ENCODE results near the gene AKT1S1. TPM values are rescaled to one million over a fixed set of nuclear protein-coding genes. Genes with fewer than 3 reads are reported as not detected.
A peak's percentile ranks its signal among the peaks of the same experiment; 100 is the strongest.

The AKT1S1 gene
- total RNA-seq, 1 donor from 2014 or later = 38.6 TPM

DNA sequence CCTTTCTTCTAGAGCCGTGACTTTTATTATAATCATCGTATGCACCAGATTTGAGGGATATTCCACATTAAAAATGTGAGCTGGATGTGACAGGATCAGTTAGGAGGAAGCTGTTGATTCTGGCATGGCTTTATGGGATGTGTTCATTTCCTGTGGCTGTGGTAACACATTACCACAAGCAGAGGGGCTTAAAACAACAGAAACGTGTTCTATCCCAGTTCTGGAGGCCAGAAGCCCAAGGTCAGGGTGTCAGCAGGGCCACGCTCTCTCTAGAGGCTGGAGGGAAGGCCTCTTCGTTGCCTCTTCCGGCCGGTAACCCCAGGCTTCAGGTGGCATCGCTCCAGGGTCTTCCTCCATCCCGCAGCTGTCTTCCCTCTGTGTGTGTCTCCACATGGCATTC is 44.6 kb downstream of the AKT1S1 start:
- H3K27ac Mint-ChIP-seq (ENCODE audit: unreplicated experiment) = peak overlapping the region; percentile 35
- no peaks in the 10 kb centered on the region for H3K4me1 Mint-ChIP-seq
- no peaks in the 10 kb centered on the region for H3K27me3 Mint-ChIP-seq (ENCODE audit: low read depth)
- peak overlapping the region; percentile 12 for H3K4me3 Mint-ChIP-seq
- peaks cover 10% of the 10 kb centered on the region for H3K36me3 Mint-ChIP-seq (ENCODE audit: low read depth)
- DNase-seq (ENCODE audit: low read depth, low spot score) = no peak
- H3K9me3 Mint-ChIP-seq = no peaks in the 10 kb centered on the region
- TF ChIP-seq, protein P1, sequence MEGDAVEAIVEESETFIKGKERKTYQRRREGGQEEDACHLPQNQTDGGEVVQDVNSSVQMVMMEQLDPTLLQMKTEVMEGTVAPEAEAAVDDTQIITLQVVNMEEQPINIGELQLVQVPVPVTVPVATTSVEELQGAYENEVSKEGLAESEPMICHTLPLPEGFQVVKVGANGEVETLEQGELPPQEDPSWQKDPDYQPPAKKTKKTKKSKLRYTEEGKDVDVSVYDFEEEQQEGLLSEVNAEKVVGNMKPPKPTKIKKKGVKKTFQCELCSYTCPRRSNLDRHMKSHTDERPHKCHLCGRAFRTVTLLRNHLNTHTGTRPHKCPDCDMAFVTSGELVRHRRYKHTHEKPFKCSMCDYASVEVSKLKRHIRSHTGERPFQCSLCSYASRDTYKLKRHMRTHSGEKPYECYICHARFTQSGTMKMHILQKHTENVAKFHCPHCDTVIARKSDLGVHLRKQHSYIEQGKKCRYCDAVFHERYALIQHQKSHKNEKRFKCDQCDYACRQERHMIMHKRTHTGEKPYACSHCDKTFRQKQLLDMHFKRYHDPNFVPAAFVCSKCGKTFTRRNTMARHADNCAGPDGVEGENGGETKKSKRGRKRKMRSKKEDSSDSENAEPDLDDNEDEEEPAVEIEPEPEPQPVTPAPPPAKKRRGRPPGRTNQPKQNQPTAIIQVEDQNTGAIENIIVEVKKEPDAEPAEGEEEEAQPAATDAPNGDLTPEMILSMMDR (conservative IDR thresholded peaks at IDR 0.05) = no peak

DNA sequence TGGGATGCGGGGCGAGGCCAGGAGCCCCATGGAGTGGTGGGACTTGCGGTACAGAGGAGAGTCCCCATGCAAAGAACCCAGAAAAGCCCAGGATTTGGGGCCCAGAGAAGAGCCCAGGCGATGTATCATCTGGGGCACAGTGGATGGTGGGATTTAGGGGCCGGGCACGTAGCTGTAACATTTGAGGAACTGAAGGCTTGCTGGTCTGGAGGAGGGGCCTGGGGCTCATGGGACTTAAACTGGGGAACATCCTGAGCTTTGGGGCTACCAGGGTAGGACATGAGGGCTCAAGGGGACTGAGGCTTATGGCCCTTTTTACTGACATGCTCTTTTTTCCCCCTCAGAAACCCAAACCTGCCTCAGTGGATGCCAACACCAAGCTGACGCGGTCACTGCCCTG is 45.6 kb downstream of the AKT1S1 start:
- TF ChIP-seq, protein P1 (conservative IDR thresholded peaks at IDR 0.05) = no peak
- Mint-ChIP-seq H3K27me3 (ENCODE audit: low read depth) (no peaks in the 10 kb centered on the region), H3K4me1 (peaks cover 2% of the 10 kb centered on the region), H3K27ac (ENCODE audit: unreplicated experiment) (no peak overlapping the region), H3K9me3 (no peaks in the 10 kb centered on the region), H3K4me3 (no peak overlapping the region), H3K36me3 (ENCODE audit: low read depth) (peaks cover 4% of the 10 kb centered on the region)
- DNase-seq (ENCODE audit: low read depth, low spot score) = no peak

DNA sequence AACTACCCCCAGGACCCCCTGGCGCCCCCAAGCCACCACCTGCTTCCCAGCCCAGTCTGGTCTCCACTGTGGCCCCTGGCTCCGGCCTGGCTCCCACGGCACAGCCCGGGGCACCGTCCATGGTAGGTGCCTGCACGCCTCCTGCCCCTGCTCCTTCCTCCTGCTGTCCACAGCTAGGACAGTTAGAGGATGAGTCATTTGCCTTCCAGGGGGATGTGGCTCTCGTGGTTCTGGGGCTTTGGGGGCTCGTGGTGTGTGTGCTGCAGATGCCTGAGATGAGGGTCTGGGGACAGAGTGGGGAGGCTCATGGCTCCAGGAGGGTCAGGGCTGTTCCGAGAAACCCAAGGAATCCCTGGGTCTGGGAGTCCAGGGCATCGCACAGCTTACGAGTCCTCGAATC is 46.4 kb downstream of the AKT1S1 start:
- no peak overlapping the region for H3K4me3 Mint-ChIP-seq
- H3K27me3 Mint-ChIP-seq (ENCODE audit: low read depth) = no peaks in the 10 kb centered on the region
- H3K27ac Mint-ChIP-seq (ENCODE audit: unreplicated experiment) = no peak overlapping the region
- H3K9me3 Mint-ChIP-seq = no peaks in the 10 kb centered on the region
- TF ChIP-seq, protein P1 (conservative IDR thresholded peaks at IDR 0.05) = no peak
- peaks cover 8% of the 10 kb centered on the region for H3K36me3 Mint-ChIP-seq (ENCODE audit: low read depth)
- no peak for DNase-seq (ENCODE audit: low read depth, low spot score)
- peaks cover 7% of the 10 kb centered on the region for H3K4me1 Mint-ChIP-seq

DNA sequence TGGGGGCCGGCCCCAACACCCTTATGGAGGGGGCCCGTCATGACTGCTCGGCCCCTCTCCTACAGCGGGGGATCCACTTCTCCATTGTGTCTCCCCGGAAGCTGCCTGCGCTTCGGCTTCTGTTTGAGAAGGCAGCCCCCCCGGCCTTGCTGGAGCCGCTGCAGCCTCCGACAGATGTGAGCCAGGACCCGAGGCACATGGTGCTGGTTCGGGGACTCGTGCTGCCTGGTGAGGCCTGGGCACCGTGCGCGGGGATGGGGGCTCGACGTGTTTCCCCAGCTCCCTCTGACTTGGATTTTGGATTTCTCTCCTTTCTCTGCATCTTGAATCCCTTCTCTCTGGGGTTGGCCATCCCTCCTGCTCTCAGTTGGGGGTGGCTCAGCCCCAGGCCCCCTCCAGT is 47.4 kb downstream of the AKT1S1 start:
- no peaks in the 10 kb centered on the region for H3K9me3 Mint-ChIP-seq
- DNase-seq (ENCODE audit: low read depth, low spot score) = no peak
- peaks cover 7% of the 10 kb centered on the region for H3K36me3 Mint-ChIP-seq (ENCODE audit: low read depth)
- H3K27ac Mint-ChIP-seq (ENCODE audit: unreplicated experiment) = no peak overlapping the region
- TF ChIP-seq, protein P1 (conservative IDR thresholded peaks at IDR 0.05) = no peak
- no peaks in the 10 kb centered on the region for H3K27me3 Mint-ChIP-seq (ENCODE audit: low read depth)
- no peak overlapping the region for H3K4me3 Mint-ChIP-seq
- H3K4me1 Mint-ChIP-seq = peaks cover 7% of the 10 kb centered on the region

DNA sequence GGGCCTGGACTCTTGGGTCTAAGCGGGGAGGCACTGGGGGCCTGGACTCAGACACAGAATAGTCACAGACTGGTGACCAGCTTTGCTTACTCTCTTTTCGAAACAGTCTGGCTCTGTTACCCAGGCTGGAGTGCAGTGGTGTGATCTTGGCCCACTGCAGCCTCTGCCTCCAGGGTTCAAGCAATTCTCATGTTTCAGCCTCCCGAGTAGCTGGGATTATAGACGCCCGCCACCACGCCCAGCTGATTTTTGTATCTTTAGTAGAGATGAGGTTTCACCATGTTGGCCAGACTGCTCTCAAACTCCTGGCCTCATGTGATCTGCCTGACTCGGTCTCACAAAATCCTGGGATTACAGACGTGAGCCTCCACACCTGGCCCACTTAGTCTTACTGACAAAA is 48.0 kb downstream of the AKT1S1 start:
- Mint-ChIP-seq H3K4me3 (no peak overlapping the region), H3K9me3 (no peaks in the 10 kb centered on the region), H3K27ac (ENCODE audit: unreplicated experiment) (no peak overlapping the region), H3K36me3 (ENCODE audit: low read depth) (peaks cover 5% of the 10 kb centered on the region), H3K27me3 (ENCODE audit: low read depth) (no peaks in the 10 kb centered on the region), H3K4me1 (peaks cover 7% of the 10 kb centered on the region)
- no peak for DNase-seq (ENCODE audit: low read depth, low spot score)
- TF ChIP-seq, protein P1 (conservative IDR thresholded peaks at IDR 0.05) = no peak

DNA sequence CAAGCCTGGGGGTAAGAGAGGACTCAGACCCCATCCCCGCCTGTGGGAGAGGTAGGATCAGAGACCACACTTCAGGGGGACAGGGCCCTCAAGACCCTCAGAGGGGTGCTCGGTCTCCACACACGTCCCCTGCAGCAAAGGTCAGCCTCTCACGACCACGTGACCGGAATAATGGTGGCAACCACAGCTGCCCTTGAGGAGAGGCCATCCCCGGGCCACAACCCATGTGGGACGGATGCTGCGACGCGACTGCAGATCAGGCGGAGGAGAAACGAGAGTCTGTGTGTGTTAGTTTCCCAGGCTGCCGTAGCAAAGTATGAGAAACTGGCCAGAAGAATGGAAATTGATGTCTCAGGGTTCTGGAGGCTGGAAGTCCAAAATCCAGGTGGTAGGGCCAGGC is 50.1 kb downstream of the AKT1S1 start:
- no peaks in the 10 kb centered on the region for H3K9me3 Mint-ChIP-seq
- no peak overlapping the region for H3K27ac Mint-ChIP-seq (ENCODE audit: unreplicated experiment)
- peaks cover 7% of the 10 kb centered on the region for H3K4me1 Mint-ChIP-seq
- no peaks in the 10 kb centered on the region for H3K27me3 Mint-ChIP-seq (ENCODE audit: low read depth)
- peaks cover 10% of the 10 kb centered on the region for H3K36me3 Mint-ChIP-seq (ENCODE audit: low read depth)
- TF ChIP-seq, protein P1 (conservative IDR thresholded peaks at IDR 0.05) = no peak
- no peak for DNase-seq (ENCODE audit: low read depth, low spot score)
- no peak overlapping the region for H3K4me3 Mint-ChIP-seq
